Stomach (tissue), 4 donors: Measurements from ENCODE around the gene TMEM200B.

ENCODE experiments used
- POLR2A ChIP-seq, 4 donors: fragments of 450-650 bp; IDR thresholded peaks; one replicate each; pipeline ENCODE4 v1.6.1; 2016; ENCODE audit warnings: antibody characterized with exemption in 4 of 4, control low read depth in 2 of 4, mild to moderate bottlenecking in 1 of 4, moderate library complexity in 1 of 4
- TF ChIP-seq, protein P1 (sequence below), 7 experiments: fragments of 450-650 bp in 4 of 7; fragments of 200-600 bp in 3 of 7; sonication (generic) in 3 of 7; IDR thresholded peaks; one replicate each; pipeline ENCODE4 v1.5.1; 2016 to 2019; ENCODE audit warnings: antibody characterized with exemption in 7 of 7, control low read depth in 2 of 7, mild to moderate bottlenecking in 1 of 7

DNA sequence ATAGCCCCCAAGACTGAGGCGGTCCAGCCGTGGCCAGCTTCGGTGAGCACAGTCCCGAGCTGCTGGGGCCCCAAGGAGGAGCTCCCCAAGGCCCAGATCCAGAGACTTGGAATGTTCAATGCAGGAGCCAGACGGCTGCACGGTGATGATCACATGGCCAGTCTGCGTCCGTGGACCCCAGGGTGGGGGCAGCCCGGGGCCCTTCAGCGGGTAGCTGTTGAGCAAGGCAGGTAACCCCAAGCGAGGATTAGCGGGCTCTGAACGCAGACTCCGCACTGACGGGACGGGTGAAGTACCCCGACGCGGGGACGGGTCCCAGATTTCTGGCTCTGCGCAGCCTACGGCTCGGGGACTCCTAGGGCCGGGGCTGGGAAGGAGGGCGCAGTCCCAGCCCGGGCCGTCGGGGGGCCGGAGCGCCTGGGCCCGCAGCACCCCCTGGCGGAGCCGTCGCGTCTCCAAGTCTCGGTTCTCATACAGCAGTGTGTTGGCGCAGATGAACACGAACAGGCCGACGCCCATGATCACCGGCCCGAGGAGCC is 2.7 kb downstream of the TMEM200B start:
- no peak for TF ChIP-seq POLR2A (IDR thresholded peaks at IDR 0.05)
- TF ChIP-seq, protein P1, sequence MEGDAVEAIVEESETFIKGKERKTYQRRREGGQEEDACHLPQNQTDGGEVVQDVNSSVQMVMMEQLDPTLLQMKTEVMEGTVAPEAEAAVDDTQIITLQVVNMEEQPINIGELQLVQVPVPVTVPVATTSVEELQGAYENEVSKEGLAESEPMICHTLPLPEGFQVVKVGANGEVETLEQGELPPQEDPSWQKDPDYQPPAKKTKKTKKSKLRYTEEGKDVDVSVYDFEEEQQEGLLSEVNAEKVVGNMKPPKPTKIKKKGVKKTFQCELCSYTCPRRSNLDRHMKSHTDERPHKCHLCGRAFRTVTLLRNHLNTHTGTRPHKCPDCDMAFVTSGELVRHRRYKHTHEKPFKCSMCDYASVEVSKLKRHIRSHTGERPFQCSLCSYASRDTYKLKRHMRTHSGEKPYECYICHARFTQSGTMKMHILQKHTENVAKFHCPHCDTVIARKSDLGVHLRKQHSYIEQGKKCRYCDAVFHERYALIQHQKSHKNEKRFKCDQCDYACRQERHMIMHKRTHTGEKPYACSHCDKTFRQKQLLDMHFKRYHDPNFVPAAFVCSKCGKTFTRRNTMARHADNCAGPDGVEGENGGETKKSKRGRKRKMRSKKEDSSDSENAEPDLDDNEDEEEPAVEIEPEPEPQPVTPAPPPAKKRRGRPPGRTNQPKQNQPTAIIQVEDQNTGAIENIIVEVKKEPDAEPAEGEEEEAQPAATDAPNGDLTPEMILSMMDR (IDR thresholded peaks at IDR 0.05): peak in 5 of 7 experiments; percentile 18 to 53 (median 29)
